Measurements from ENCODE around the gene ETS1. TPM values are rescaled to one million over a fixed set of nuclear protein-coding genes. Genes with fewer than 3 reads are reported as not detected.

ETS1 gene
- total RNA-seq, 1 experiment from 2014 or later = 29.9 TPM

GRCh38 chr11:128613300-128613995 is 26.1 kb upstream of the ETS1 start:
- TF ChIP-seq CTCF (conservative IDR thresholded peaks at IDR 0.05) = no peak
- Mint-ChIP-seq H3K27ac (no peak overlapping the region), H3K4me3 (no peak overlapping the region), H3K4me1 (peaks cover 32 to 35% of the 10 kb centered on the region in 2 experiments), H3K9me3 (no peaks in the 10 kb centered on the region), H3K36me3 (ENCODE audit: insufficient read depth in 1 of 3, low read depth in 3 of 3) (no peaks in the 10 kb centered on the region; a peak in 1 of 7 replicates), H3K27me3 (ENCODE audit: low read depth) (peaks cover 55% of the 10 kb centered on the region)
- Histone ChIP-seq H2BK20ac (ENCODE audit: low read depth, low read length, poor library complexity, severe bottlenecking) (no peak overlapping the region), H3K4ac (ENCODE audit: low read depth, low read length) (no peak overlapping the region), H3K79me1 (ENCODE audit: insufficient read depth, low read depth, low read length, poor library complexity, severe bottlenecking) (no peaks in the 10 kb centered on the region), H3K9ac (ENCODE audit: extremely low read depth, insufficient read length, low read length) (no peak overlapping the region), H3K4me2 (ENCODE audit: insufficient read depth, insufficient read length, low read length) (no peak overlapping the region), H2AFZ (ENCODE audit: low read length) (no peak overlapping the region), H3K27ac (ENCODE audit: insufficient read length, low read depth, low read length) (no peak overlapping the region), H3K18ac (ENCODE audit: insufficient read length, low read depth, low read length) (no peak overlapping the region), H4K5ac (ENCODE audit: insufficient read length, low read depth, low read length) (no peak overlapping the region), H3K9me3 (ENCODE audit: control insufficient read depth, low read depth, low read length) (no peaks in the 10 kb centered on the region), H3K27me3 (ENCODE audit: insufficient read depth, low read length) (no peaks in the 10 kb centered on the region; the same call in 1 of the 2 replicates), H4K91ac (ENCODE audit: insufficient read length, low read depth, low read length) (no peak overlapping the region), H3K23ac (ENCODE audit: insufficient read length, low read depth, low read length) (no peak overlapping the region), H3T11ph (ENCODE audit: low read length) (no peak overlapping the region), H3K4me1 (ENCODE audit: insufficient read depth, low read length) (peaks cover 6% of the 10 kb centered on the region; the same call in 1 of the 2 replicates), H2AK5ac (ENCODE audit: insufficient read length, low read length) (no peak overlapping the region), H4K8ac (replicated peaks; ENCODE audit: insufficient read length, low read depth, low read length) (no peak overlapping the region), H4K20me1 (ENCODE audit: control insufficient read depth, insufficient read depth, insufficient read length) (no peaks in the 10 kb centered on the region), H2BK5ac (ENCODE audit: insufficient read length, low read length) (no peak overlapping the region), H3K56ac (ENCODE audit: insufficient read length, low read depth, low read length) (no peak overlapping the region), H2BK15ac (ENCODE audit: low read depth, low read length) (no peak overlapping the region), H3K79me2 (ENCODE audit: insufficient read depth, low read length) (no peaks in the 10 kb centered on the region), H2BK12ac (ENCODE audit: insufficient read length, low read depth, low read length) (no peak overlapping the region), H2BK120ac (ENCODE audit: low read depth, low read length, poor library complexity, severe bottlenecking) (no peak overlapping the region), H3K14ac (ENCODE audit: insufficient read depth, low read length) (no peak overlapping the region), H3K23me2 (ENCODE audit: insufficient read length, low read depth, low read length, poor library complexity, severe bottlenecking) (no peaks in the 10 kb centered on the region)
- no CpG with 5 or more reads among the region's 8 CpGs for WGBS (ENCODE audit: extremely low coverage, insufficient read length, low lambda C conversion rate)
- DNase-seq = no peak

All from H9 (cell line).